Endometrium (tissue), 2 donors: ENCODE data around the gene ALOX5AP.

ENCODE experiments used
- FAIRE-seq: peaks from 2 replicates; lab custom pipeline; 2012; peaks lifted over from hg19 to GRCh38; lab: Jason Lieb, UNC
- donor health status: control.
- donor health status: control.

The ALOX5AP gene

DNA sequence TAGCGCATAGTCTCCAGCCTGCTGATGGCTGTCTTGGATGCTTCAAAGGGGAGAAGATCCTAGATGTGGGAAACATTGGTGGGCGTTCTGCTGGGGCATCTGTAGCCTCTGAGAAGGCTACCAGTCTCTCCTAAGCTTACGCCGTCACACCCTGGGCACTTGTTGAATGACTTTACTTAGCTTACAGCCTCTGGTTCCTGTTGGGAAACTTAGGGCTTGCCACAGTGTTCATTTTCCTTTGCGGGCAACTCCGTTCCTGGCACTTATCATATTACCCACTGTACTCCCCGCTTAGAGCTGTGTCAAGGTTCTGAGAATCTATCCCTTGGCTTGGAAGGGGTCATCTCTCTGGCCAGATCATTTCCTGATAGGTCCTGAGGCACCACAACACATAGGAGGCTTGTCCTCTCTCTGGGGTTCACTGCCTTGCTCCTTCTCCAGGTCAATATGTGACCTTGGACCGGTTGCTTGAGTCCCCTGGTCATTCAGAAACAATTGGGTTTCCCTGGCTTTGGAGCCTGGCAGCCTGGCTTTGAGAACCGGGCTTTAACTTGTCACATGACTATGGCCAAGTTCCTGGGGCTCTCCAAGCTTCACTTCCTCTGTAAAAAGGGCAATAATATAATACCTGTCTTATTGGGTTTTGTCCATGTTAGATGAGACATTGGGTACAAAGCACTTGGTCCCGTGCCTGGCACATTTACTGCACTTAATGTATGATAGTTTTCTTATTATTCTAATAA, 20.5 kb upstream of the ALOX5AP start:
- no peak for FAIRE-seq

GRCh38 chr13:30715372-30715756, 20.0 kb upstream of the ALOX5AP start:
- no peak for FAIRE-seq

DNA sequence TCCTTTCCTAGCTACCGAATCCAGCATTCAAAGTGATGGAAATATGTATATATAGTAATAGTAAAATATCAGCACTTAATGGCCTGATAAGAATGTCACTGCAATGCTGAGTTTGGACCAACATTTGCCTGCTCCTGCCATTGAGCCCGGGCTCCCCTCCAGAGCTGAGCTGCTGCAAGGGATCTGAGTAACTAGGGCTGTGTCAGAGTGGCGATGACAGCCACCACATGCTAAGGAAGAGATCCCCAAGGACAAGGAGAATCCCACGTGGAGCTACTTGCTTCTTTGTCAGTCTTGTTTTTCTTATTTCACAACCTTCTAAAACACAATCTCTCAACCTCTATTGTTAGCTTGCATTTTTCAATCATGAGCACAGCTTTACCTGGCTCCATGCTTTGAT, 19.5 kb upstream of the ALOX5AP start:
- FAIRE-seq: no peak

DNA sequence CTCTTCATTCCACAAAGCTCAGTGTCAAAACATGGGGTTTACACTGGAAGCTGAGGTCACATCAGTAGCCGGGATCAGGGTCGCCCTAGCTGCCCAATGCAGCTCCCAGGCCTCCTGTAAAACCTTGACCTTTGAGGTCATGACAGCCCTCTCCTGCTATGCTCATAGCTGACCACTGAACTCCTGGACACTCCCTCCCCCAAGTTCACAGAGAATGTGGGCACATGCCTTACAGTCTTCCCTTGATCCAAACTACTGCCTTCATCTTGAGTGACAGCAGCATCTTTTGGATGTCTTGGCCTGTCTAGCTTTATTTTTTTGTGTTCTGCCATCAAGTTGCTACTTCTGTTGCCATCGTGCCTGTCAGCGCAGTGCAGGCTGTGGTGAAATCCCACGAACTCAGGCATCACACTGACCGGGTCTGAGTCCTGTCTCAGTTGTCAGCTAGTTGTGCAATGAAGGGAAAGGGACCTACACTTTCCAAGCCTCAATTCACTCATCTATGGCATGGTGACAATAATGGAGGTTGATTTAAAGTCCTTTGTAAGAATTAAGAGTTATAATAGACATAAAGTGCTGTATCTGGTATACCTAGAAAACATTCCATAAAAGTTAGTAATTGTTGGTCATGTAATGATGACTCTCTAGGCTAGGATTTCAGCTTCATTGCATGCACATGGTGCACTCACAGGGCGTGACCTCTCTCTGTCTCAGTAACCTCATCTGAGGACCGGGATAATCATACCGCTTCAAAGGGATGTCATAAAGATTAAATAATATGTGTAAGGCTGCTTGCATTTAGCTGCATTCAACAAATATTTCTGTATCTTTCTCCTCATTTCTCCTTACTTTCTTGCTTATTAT, 16.4 kb upstream of the ALOX5AP start:
- no peak for FAIRE-seq

DNA sequence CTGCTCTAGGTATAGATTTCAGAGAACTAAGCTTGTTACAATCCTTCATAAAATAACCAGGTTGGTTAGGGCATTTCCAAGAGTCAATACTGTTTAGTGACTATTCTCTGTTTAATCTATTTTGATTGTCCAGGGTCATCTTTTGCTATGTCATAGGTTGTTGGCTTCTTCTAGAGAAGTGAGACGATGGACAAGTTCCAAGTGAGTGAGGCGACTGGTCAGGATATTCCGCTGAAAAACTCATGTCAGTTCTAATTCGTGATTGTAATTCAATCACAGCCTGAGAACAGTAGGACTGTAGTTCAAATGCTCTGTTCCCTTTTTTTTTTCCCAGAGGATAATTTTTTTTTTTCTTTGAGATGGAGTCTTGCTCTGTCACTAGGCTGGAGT, 15.8 kb upstream of the ALOX5AP start:
- no peak for FAIRE-seq

DNA sequence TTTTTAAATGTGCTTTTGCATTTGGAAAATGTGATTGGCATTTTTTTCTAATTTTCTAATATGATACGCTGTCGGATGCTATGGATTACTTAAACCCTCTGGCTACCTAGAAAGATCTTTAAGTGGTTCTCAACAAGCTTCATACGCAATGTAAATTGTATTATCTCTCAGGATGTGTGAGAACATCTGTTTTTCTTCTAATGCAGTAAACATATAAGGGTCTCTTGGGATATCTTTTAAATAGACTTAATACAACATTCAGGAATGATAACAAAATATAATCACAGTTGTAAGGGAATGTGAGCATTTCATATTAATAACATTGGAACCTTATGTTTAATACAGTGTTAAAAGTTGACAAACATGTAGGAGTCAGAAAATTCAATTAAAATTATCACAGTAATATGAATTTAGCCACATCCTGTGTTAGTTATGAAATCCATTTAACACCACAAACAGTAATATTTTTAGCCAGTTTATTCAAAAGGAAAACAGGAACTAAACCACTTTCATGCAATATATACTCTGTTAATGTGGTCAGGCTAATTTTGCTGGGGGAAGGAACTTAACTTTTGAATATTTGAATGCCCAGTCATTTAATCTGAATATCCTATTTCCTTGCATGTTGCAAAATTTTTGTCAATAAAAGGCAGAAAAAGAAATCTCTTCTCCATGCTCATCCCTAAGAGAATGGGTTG, 15.0 kb upstream of the ALOX5AP start:
- peak; percentile 26 for FAIRE-seq

DNA sequence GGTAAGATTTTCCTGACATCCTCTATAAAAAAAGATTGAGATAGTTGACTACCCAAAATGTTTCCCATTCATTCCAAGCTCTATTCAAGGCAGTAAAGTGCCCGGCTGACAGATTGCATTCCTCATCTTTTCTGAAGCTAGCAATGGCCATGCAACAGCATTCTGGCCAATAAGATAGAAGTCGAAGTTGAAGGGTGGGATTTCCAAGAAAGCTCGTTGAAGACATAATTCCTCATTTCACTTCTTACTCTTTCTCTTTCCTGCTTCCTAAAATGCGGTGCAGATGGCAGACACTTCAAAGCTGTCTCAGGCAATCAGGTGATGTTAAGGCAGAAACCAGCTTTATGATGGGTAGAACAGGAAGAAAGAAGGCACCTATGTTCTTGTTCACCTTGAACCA, 13.4 kb upstream of the ALOX5AP start:
- no peak for FAIRE-seq

GRCh38 chr13:30722361-30722760, 13.0 kb upstream of the ALOX5AP start:
- no peak for FAIRE-seq

DNA sequence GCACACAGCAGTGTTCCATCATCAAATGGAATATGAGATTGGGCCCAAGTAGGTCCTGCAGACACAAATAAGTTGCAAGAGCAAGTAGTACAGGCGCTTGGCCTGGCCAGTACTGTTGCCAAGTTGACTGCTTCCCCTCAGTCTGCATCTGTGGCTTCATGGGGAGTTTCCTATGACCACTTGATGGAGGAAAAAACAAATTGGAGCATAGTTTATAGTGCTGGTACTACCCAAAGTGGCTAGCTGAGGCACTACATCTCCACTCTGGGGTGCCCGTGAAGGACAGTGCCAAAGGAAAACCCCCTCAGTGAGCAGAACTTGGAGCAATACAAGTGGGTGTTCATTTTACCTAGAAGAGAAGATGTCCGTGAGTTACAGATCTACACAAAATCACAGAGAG, 10.6 kb upstream of the ALOX5AP start:
- FAIRE-seq: no peak

GRCh38 chr13:30725326-30726085, 9.8 kb upstream of the ALOX5AP start:
- FAIRE-seq: no peak

- FAIRE-seq: no peak
Observed at GRCh38 chr13:30726192-30726591, 9.2 kb upstream of the ALOX5AP start.

DNA sequence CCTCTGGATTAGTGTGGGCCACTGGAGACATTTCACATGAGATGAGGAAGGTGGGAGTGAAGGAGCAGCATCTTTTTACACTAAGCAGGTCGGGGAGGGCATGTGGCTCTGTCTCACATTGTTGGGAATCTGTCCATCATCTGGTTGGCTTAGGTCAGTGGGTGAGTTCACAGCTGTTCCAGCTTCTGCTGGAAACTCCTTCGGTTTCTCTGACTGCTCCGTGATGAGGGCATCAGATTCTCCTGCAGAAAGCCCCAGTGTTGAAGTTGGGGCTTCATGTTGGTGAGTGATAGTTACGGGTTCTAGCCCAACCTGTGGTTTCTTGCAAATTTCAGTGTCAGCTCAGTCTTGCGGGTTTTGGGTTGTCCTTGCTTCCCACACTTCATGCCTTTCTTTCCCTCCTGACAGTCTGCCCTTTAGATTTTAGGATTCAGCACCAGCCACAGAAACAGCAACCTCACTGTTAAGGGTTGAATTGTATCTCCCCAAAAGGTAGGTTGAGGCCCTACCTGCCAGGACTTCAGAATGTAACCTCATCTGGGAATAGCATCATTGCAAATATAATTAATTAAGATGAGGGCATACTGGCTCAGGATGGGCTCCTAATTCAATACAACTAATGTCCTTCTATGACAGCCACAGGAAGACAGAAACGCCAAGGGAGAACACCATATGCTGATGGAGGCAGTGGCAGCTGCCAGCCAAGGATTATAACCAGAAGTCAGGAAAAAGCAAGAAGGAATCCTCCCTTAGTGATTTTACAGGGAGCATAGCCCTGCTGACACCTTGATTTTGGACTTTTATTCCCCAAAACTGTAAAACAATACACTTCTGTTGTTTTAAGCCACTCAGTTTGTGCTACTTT, 7.6 kb upstream of the ALOX5AP start:
- FAIRE-seq: no peak

DNA sequence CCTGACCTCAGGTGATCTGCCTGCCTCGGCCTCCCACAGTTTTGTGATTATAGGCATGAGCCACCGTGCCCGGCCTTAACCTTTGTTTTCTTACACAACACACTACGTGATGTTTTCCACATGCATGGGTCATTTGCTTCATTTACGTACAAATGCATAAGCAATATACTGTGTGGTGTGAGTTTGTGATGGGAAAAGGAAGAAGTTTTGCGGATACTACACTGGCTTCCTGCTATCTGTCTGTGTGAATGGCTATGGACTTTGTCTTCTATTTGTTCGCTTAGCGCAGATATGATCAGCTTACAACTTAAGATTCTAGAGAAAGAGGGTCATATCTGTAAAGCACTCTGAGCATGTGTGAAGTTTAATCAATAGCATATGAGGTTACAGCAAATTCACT, 5.5 kb upstream of the ALOX5AP start:
- FAIRE-seq: no peak

DNA sequence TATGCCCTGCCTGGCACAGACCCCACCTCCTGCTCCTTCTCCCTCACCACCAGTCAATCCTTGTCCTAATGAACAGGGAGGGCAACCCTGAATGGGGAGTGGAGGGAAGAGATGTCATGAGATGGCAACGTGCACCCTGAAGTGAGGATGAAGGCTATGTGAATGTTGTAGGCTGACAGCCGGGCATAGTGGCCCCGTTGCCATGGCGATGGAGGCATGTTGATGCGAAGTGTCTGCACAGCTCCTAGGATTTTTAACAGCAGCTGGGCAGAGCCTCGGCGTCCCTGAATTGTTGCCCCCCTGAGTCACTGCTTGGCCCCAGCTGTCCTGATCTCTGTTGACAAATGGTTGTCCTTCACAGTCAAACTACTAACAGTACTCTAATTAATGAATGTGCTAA, 4.8 kb upstream of the ALOX5AP start:
- no peak for FAIRE-seq

- FAIRE-seq: no peak
Observed at GRCh38 chr13:30731361-30732045, 3.8 kb upstream of the ALOX5AP start.

DNA sequence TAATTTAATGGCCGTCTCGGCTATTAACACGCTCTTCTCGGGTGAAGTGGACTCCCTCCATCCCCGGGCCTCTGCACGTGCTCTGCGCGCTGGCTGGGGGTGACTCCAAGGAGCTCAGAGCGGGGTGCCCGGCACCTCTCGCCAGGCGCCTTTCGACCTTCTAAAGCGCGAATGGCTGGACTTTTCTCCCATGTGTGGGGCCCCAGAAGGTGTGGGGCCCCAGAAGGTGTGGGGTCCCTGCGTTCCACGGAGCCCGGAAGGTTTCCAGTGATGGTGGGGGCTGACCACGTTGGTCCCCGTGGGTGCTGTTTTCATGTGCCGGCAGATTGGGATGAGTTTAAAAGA, 3.3 kb upstream of the ALOX5AP start:
- FAIRE-seq: no peak

DNA sequence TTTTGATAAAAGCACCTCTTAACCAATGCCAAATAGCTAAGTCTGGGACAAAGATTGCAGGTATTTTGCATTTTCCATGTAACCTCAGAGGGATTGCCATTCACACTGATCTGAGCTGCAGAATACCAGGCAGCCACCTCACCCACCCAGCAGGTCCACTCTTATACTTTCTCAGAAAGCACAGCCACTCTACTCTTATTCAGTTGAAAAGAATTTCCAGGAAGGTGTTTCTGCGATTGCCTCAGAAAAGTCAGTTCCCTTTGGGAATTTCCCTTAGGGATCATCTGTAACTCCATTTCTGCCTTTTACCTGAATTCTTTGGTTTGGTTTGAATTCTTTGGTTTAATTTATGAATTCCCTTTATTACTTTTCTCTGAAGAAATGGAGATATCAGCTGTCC, 904 bp upstream of the ALOX5AP start:
- FAIRE-seq: no peak

GRCh38 chr13:30735872-30736175, 481 bp downstream of the ALOX5AP start:
- FAIRE-seq: no peak

DNA sequence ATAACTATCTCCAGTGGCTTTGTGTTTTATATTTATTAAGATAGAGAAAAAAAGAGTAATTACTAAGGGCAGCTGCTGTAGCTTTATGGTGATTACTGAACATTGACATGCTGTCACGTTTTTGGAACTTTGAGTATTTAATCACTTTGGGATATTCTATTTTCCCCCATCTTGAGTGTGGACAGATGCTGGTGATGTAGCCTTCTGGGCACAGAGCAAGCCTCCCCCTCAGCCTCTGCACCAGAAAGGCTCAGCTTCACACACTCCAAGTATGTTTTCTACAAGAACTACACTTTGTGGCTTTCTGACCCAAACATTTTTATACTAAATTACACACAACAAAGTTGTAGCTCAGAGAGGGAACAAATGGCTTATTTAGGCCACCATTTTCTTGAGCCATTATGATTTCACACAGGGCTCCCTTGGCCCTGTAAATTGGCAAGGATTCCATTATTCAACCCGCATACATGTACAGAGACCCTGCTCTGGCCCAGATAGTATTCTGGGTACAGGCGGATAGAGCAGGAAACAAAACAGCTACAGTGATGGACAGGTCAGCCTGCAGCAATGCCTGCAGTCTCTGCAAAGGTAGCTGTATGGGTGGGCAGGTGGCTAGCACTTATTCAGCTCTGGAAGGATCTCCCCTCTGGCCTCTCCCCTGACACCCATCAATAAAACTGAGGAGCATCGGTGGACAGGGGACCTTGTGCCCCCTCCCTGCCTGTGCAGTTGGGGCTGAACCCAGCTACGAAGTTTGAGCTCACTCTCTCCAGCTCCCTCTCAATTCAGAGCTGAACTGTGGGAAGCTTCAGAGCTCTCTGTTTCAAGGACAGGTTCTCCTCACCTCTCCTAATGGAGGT, 1.3 kb downstream of the ALOX5AP start:
- FAIRE-seq: no peak
